ENCODE results near the gene MEIOB.

DNA sequence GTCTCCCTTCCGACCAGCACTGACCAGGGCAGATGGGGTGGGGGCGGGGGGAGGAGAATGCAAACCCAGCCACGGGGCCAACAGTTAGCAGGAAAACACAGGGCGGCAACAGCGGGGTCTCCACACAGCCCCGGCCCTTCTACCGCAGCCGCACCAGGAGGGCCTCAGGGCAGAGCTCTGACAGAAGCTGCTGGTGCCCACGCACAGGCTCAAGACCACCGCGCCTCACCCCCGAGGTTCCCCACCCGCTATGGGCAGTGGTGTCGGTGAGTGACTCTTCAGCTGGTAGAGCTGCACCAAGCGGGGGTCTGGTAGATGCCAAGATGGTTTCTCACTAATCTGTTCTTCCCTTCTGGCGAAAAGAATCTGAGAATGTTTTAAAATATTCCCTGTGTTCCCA lies 61.4 kb downstream of the MEIOB start:
- TF ChIP-seq, protein P1, sequence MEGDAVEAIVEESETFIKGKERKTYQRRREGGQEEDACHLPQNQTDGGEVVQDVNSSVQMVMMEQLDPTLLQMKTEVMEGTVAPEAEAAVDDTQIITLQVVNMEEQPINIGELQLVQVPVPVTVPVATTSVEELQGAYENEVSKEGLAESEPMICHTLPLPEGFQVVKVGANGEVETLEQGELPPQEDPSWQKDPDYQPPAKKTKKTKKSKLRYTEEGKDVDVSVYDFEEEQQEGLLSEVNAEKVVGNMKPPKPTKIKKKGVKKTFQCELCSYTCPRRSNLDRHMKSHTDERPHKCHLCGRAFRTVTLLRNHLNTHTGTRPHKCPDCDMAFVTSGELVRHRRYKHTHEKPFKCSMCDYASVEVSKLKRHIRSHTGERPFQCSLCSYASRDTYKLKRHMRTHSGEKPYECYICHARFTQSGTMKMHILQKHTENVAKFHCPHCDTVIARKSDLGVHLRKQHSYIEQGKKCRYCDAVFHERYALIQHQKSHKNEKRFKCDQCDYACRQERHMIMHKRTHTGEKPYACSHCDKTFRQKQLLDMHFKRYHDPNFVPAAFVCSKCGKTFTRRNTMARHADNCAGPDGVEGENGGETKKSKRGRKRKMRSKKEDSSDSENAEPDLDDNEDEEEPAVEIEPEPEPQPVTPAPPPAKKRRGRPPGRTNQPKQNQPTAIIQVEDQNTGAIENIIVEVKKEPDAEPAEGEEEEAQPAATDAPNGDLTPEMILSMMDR (conservative IDR thresholded peaks at IDR 0.05 in 1 of 2, IDR thresholded peaks at IDR 0.05 in 1 of 2; ENCODE audit: extremely low read depth in 1 of 2, insufficient read depth in 1 of 2, low read depth in 1 of 2, low read length in 2 of 2), result no peak
- TF ChIP-seq EZH2 (IDR thresholded peaks at IDR 0.05; ENCODE audit: borderline replicate concordance, low read length), result no peak

All from mammary epithelial cell (primary cell).